T-helper 1 cell treated with Interleukin-12 subunit alpha and Interleukin-12 subunit beta and Interleukin-4 antibody, amounts not matched to agents 30 μg/mL and 1 μg/mL, for 36 hours (primary cell): Measurements from ENCODE around the gene ROPN1L.
"Not testable (repeated sequence)": the region's sequence is repeated elsewhere in the genome, so short reads cannot be mapped to it uniquely, and the experiment has no call there.

Experiments used
- H3K27ac Mint-ChIP-seq: one replicate; pipeline ENCODE4 v1.8.0; 2021; ENCODE audit warnings: mild to moderate bottlenecking, mixed read lengths
- H3K27me3 Mint-ChIP-seq: one replicate; pipeline ENCODE4 v1.8.0; 2021; ENCODE audit warnings: low read depth, mixed read lengths
- H3K36me3 Mint-ChIP-seq: one replicate; pipeline ENCODE4 v1.8.0; 2021; ENCODE audit warnings: low read depth, mixed read lengths
- H3K4me1 Mint-ChIP-seq: one replicate; pipeline ENCODE4 v1.8.0; 2021; ENCODE audit warnings: low read depth, mixed read lengths
- H3K4me3 Mint-ChIP-seq: one replicate; pipeline ENCODE4 v1.8.0; 2021; ENCODE audit warnings: mild to moderate bottlenecking, moderate library complexity, mixed read lengths
- H3K9me3 Mint-ChIP-seq: one replicate; pipeline ENCODE4 v1.8.0; 2021; ENCODE audit warnings: mixed read lengths

ROPN1L gene

DNA sequence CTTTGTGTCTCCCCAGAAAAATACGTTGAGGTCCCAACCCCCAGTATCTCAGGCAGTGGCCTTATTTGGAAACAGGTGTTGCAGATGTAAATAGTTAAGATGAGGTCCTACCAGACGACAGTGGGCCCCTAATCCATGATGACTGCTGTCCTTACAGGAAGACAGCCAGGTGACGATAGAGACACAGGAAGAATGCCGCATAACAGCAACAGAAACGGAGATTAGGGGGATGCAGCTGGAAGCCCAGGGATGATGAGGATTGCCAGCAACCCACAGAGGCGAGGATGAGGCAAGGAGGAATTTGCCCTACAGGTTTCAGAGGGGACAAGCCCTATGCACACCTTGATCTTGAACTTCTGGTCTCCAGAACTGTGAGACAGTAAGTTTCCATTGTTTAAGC is 46.5 kb downstream of the ROPN1L start:
- Mint-ChIP-seq H3K4me3 (no peak overlapping the region), H3K4me1 (peaks cover 22% of the 10 kb centered on the region), H3K27ac (no peak overlapping the region), H3K9me3 (no peaks in the 10 kb centered on the region), H3K27me3 (peaks cover 5% of the 10 kb centered on the region), H3K36me3 (no peaks in the 10 kb centered on the region)

DNA sequence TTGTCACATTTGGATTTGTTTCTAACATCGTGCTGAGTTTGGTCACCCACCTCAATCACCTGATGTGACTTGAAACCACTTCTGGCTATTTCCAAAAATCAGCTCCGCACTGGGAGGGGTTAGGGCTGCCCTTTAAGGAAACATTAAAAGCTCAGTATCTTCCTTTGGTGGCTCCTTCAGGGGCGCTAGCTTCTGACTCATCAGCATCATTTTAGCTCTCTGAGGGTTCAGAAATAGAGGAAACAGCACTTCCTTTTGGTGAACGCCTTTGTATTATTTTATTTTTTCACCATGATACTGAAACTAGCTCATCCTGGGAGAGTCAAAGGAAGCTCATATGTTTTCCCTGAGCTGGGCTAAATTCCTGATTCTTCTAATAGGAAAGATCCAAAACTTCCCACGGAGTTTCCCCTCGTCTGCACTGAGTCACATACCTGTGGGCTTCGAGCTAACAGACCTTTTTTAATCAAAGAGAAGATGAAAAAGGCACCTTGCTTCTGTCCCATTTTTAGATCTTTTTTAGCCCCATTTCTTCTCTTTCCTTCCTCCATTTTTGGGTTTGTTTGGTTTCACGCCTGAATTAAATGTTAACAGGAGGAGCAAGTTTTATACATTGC is 48.2 kb downstream of the ROPN1L start:
- Mint-ChIP-seq H3K27me3 (no peaks in the 10 kb centered on the region), H3K4me3 (peak overlapping the region; percentile 13), H3K9me3 (peaks cover 6% of the 10 kb centered on the region), H3K4me1 (peaks cover 22% of the 10 kb centered on the region), H3K36me3 (no peaks in the 10 kb centered on the region), H3K27ac (no peak overlapping the region)

DNA sequence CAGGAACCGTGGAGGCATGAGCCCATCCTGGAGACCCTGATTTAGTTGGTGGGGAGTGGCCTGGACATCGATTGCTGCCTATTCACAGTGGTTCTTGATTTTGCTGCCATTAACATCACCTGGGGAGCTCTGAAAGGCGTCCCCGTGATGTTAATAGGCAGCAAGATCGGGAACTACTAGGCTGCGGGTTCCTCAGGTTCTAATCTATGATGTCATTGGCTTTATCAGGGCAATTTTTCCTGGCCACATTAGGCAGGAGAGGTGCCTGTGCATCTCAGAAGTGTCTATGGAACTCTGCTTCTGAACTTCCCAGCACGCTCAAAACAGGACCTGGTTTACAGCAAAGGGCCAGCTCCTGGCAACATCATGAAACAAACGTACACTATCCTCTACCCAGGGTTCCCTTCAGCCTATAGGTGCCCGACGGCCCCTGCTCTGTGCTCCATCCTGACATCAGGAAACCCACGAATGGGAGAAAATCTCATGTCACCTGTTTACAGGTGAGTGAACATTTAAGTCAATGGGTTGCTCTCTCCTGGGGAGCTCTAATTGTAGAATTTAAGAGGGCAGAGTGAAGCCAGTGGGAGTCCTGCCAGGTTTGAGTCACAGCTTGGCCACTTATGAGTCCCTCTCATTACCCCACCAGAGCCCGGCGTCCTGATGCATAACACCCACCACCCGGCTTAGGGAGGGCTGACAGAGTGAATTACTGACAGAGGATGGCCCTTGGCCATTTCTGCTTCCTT is 49.4 kb downstream of the ROPN1L start:
- peaks cover 19% of the 10 kb centered on the region for H3K4me1 Mint-ChIP-seq
- no peak overlapping the region for H3K4me3 Mint-ChIP-seq
- peaks cover 6% of the 10 kb centered on the region for H3K9me3 Mint-ChIP-seq
- no peak overlapping the region for H3K27ac Mint-ChIP-seq
- H3K36me3 Mint-ChIP-seq, result no peaks in the 10 kb centered on the region
- no peaks in the 10 kb centered on the region for H3K27me3 Mint-ChIP-seq

DNA sequence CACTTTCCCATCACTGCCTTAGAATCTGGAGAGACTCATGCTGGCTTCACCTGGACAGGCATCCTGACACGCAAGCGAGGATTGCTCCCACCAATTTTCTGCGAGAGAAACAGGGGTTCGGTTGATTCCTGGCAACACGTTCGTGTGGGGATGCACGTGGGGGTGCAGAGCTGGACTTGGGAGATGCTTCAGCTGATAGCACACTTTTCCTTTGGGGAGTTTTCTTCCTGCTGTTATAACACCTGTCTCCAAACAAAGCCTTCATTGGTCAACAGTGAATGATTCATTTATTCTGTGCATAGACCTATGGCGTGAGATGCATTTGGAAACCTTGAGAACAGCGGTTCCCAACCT is 50.0 kb downstream of the ROPN1L start:
- Mint-ChIP-seq H3K9me3 (peaks cover 6% of the 10 kb centered on the region), H3K4me3 (no peak overlapping the region), H3K27me3 (no peaks in the 10 kb centered on the region), H3K4me1 (peaks cover 19% of the 10 kb centered on the region), H3K36me3 (no peaks in the 10 kb centered on the region), H3K27ac (no peak overlapping the region)

DNA sequence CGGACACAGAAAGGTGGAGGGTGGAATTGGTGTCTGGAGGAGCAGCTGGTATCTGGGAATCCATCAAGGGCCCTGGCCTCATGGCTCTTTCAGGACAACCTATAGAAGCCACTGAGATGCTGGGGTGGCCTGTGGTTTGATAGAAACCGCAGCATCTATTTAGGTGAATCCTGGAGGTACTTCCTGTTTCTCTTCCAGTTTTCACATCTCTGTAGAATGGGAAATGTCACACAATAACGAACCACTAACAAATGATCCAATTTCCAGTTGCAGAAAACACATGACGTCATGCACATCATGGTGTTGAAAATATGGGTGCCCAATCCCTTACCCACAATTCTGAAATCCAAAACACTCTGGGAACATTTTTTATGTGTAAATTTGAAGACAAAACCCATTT is 52.2 kb downstream of the ROPN1L start:
- peaks cover 13% of the 10 kb centered on the region for H3K4me1 Mint-ChIP-seq
- H3K4me3 Mint-ChIP-seq, result no peak overlapping the region
- H3K27ac Mint-ChIP-seq, result no peak overlapping the region
- H3K36me3 Mint-ChIP-seq, result no peaks in the 10 kb centered on the region
- H3K9me3 Mint-ChIP-seq, result peaks cover 6% of the 10 kb centered on the region
- H3K27me3 Mint-ChIP-seq, result no peaks in the 10 kb centered on the region

DNA sequence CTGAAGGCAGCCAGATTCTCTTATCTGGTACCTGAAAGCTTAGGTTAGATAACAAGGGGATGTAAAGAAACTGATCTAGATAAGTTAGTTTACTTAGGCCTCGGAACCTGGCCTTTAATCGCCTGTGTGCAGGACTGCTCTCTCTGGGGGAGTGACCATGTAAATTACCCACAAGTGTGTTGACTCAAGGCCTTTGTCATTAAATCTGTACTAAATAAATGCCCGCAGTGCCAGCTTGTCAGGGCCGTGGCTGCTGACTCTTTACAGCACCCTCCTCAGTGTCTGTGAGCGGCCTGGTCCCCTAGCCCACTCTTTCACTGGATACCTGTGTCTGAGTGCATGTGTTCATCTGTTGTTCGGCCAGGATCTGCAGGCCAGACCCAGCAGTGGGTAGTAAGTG is 52.8 kb downstream of the ROPN1L start:
- H3K27ac Mint-ChIP-seq, H3K27me3 Mint-ChIP-seq, H3K36me3 Mint-ChIP-seq, H3K4me1 Mint-ChIP-seq, H3K9me3 Mint-ChIP-seq, H3K4me3 Mint-ChIP-seq: not testable (repeated sequence)

DNA sequence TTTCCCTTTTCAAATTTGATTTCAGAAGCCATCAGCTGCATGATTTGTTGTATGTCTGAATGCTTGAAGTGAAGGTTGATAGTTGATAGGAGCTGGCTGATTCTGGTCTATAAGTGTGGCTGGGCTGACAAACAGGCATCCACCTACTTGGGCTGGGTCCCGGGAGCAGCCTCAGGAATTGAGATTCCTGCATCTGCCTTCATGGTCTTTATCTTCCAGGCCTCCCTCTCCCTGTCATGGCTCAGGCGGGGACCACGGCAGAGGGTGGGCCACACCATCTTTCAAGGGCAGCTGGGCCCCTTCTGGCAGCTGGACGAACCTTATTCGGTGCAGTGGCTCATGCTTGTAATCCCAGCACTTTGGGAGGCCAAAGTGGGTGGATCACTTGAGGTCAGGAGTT is 55.9 kb downstream of the ROPN1L start:
- no peaks in the 10 kb centered on the region for H3K36me3 Mint-ChIP-seq
- no peak overlapping the region for H3K27ac Mint-ChIP-seq
- no peak overlapping the region for H3K4me3 Mint-ChIP-seq
- H3K9me3 Mint-ChIP-seq, result peaks cover 6% of the 10 kb centered on the region
- no peaks in the 10 kb centered on the region for H3K4me1 Mint-ChIP-seq
- H3K27me3 Mint-ChIP-seq, result no peaks in the 10 kb centered on the region

DNA sequence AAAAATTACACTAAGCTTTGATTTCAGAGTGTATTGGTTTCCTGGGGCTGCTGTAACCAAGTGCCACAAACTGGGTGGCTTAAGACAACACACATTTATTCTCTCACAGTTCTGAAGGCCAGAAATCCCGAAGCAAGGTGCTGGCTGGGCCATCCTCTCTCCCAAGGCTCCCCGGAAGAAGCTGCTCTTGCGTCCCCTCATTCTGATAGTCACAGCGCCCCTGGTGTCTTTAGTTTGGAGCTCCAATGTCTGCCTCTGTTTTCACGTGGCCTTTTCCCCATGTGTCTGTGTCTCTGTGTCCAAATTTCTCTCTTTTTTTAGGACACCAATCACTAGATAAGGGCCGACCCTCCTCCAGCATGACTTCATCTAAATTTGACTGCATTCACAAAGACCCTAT is 56.7 kb downstream of the ROPN1L start:
- Mint-ChIP-seq H3K27ac (no peak overlapping the region), H3K4me3 (no peak overlapping the region), H3K4me1 (no peaks in the 10 kb centered on the region), H3K9me3 (peaks cover 6% of the 10 kb centered on the region), H3K36me3 (no peaks in the 10 kb centered on the region), H3K27me3 (no peaks in the 10 kb centered on the region)

DNA sequence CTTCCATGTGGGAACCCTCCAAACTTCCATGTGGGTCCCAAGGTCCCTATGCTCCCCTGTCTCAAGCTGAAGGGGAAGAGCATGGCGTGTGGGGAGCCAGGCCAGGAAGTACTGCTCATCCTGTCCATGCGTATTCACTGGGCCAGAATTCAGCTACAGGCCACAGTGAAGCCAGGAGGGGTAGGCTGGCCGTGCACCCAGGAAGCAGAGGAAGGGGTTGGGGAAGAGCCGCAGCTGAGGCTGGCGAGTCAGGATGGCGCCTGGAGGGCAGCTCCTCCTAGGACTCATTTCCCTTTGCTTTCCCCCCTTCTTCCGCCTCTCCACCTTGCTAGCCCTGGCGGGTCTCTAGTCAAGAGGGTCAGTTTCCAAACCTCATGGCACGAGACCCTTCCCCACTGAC is 57.4 kb downstream of the ROPN1L start:
- Mint-ChIP-seq H3K27me3 (no peaks in the 10 kb centered on the region), H3K4me1 (no peaks in the 10 kb centered on the region), H3K27ac (no peak overlapping the region), H3K4me3 (no peak overlapping the region), H3K36me3 (no peaks in the 10 kb centered on the region), H3K9me3 (peaks cover 4% of the 10 kb centered on the region)

DNA sequence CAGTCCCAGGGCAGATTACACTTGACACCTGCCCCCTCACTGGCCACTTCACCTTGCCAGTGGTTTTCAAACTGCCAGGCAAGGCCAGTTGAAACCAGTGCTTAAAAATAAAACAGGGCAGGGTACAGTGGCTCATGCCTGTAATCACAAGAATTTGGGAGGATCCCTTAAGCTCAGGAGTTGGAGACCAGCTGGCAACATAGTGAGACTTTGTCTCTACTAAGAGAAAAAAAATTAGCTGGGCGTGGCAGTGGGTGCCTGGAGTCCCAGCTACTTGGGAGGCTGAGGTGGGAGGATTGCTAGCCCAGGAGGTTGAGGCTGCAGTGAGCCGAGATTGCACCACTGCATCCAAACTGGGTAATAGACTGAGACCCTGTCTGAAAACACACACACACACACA is 58.1 kb downstream of the ROPN1L start:
- no peaks in the 10 kb centered on the region for H3K9me3 Mint-ChIP-seq
- H3K4me1 Mint-ChIP-seq, result no peaks in the 10 kb centered on the region
- no peak overlapping the region for H3K4me3 Mint-ChIP-seq
- H3K36me3 Mint-ChIP-seq, result no peaks in the 10 kb centered on the region
- H3K27me3 Mint-ChIP-seq, result no peaks in the 10 kb centered on the region
- H3K27ac Mint-ChIP-seq, result no peak overlapping the region

DNA sequence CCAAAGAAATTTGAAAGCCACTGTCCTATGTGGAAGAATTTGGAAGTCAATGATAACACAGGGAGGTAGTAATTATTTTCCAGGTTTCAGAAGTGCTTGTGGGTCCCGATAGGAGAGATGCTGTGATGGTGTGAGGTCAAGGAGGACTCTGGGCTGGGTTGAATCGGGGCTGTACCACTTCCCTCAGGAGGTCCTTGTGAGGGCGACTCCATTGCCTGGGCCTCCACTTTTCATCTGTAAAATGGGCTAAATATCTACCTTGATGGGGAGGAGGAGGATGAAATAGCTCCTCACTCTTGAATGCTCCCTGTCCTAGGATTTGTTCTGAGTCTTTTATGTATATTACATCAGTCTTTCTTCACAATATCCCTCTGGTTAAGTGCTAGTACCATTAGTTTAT is 59.0 kb downstream of the ROPN1L start:
- Mint-ChIP-seq H3K4me3 (no peak overlapping the region), H3K27me3 (no peaks in the 10 kb centered on the region), H3K9me3 (no peaks in the 10 kb centered on the region), H3K4me1 (no peaks in the 10 kb centered on the region), H3K36me3 (no peaks in the 10 kb centered on the region), H3K27ac (no peak overlapping the region)

DNA sequence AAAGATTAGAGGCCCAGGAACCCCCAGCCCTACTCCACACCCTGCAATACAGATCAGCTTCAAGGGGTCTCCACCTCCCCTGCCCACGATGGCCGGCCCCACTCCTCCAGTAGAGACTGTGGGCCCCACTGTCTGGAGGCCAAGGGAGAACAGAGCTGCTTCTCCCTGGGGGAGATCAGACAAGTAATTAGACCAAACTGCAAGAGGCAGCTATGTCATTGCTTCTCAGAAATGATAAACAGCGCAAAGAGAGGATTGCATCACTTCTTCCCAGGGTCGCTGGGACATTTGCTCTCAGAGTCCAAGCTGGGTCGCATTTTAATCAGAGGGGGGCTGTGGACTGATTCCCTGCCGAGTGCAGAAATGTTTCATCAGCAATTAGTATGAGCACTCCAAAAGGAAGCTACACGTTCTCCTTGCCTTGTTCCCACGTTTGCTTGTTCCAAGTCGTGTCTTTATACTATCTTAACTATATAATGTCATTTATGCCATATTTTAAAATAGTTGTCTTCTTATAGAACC is 59.9 kb downstream of the ROPN1L start:
- Mint-ChIP-seq H3K9me3 (no peaks in the 10 kb centered on the region), H3K4me3 (no peak overlapping the region), H3K27ac (no peak overlapping the region), H3K27me3 (no peaks in the 10 kb centered on the region), H3K36me3 (no peaks in the 10 kb centered on the region), H3K4me1 (no peaks in the 10 kb centered on the region)

DNA sequence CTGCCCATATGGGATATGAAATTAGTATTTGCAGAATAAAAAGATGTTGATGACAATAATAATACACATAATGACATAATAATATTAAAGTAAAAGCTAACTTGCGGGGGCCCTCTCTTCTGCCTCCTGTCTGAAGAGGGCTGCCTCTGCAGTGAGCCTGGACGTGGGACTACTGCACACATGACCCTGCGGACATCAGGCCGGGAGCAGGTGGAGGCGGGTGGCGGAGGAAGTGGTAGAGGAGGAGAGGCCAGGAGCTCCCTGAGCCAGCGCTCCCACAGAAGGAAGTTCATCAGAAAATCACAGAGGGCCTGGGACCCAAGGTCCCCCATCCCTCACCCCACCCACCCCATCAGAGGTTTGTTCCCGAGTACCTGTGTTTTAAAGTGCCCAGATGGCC is 60.5 kb downstream of the ROPN1L start:
- Mint-ChIP-seq H3K36me3 (no peaks in the 10 kb centered on the region), H3K4me3 (no peak overlapping the region), H3K9me3 (no peaks in the 10 kb centered on the region), H3K4me1 (no peaks in the 10 kb centered on the region), H3K27ac (no peak overlapping the region), H3K27me3 (no peaks in the 10 kb centered on the region)

DNA sequence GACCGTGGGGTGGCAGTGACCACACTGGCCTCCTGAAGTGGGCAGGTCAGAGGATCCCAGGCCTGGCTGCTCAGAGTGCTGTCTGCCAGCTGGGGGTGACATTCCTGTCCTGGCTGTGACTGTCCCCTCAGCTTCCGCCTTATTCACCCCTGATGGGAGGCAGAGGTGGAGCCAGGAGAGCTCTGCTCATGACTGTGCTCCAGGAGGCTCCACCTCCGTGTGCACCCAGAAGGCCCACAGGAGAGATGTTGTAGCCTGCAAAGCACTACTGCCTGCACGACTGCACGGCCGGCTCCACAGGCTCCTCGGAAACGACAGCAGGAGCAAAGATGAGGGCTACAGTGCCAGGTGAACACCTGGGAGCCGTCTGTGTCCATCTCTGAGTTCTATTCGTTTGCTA is 60.9 kb downstream of the ROPN1L start:
- H3K4me1 Mint-ChIP-seq, result no peaks in the 10 kb centered on the region
- no peak overlapping the region for H3K4me3 Mint-ChIP-seq
- no peak overlapping the region for H3K27ac Mint-ChIP-seq
- H3K9me3 Mint-ChIP-seq, result no peaks in the 10 kb centered on the region
- H3K27me3 Mint-ChIP-seq, result no peaks in the 10 kb centered on the region
- no peaks in the 10 kb centered on the region for H3K36me3 Mint-ChIP-seq

DNA sequence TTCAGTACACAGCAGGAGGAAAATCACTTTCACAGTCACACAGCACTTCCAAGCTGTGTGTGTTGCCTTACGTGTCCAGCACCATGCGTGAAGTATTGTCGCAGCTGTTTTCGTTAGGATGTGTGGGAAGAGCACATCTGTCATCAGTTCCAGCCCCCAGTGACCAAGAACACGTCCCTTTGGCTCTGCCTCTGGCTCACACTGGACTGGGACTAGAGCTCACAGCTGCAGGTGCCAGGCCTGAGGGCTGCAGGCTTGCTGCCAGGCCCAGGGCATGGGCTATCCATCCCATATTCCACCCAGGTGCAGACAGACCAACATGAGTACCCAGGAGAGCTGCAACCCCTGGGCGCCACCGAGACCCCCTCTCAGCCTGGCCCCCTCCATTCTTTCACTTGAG is 61.6 kb downstream of the ROPN1L start:
- Mint-ChIP-seq H3K36me3 (no peaks in the 10 kb centered on the region), H3K4me1 (no peaks in the 10 kb centered on the region), H3K9me3 (no peaks in the 10 kb centered on the region), H3K27me3 (no peaks in the 10 kb centered on the region), H3K4me3 (no peak overlapping the region), H3K27ac (no peak overlapping the region)
